Measurements from ENCODE around the gene JARID2. TPM values are rescaled to one million over a fixed set of nuclear protein-coding genes. Genes with fewer than 3 reads are reported as not detected.

Gene JARID2
- total and polyA plus RNA-seq, 2 of the 4 experiments (the other 2 are of a cell fraction): 9.6 to 12.9 TPM

GRCh38 chr6:15510121-15510520, 264.3 kb downstream of the JARID2 start:
- in situ Hi-C loops (cut with MboI; ENCODE audit: low sequenced_read_pairs) (no loop called here), intact Hi-C loops (cut with micrococcal nuclease) (no loop called here)
- H3K4me3 ChIP-seq (ENCODE audit: insufficient read depth, low read depth, low read length): no peak overlapping the region

More at GRCh38 chr6:15510121-15510520, 264.3 kb downstream of the JARID2 start:
- Histone ChIP-seq H3K27ac (ENCODE audit: insufficient read depth, low read length) (no peak overlapping the region), H4K20me1 (ENCODE audit: insufficient read depth, low read length) (peaks cover 59% of the 10 kb centered on the region), H3K36me3 (ENCODE audit: control insufficient read depth, insufficient read depth, low read length) (peaks cover 64% of the 10 kb centered on the region), H4K8ac (ENCODE audit: low read depth in 2 of 2, low read length in 2 of 2) (no peak overlapping the region), H2BK15ac (ENCODE audit: low read depth, low read length) (no peak overlapping the region), H3K4me2 (ENCODE audit: low read depth, low read length) (no peak overlapping the region), H3K56ac (ENCODE audit: extremely low read depth, insufficient read depth, low read length) (no peak overlapping the region), H2BK20ac (ENCODE audit: low read depth, low read length) (0 out of 2 replicates have a peak overlapping the region, but pooled peaks have one; percentile 9), H3K23ac (ENCODE audit: low read depth, low read length) (no peak overlapping the region), H3K18ac (ENCODE audit: low read depth, low read length) (no peak overlapping the region), H3K9me3 (ENCODE audit: control insufficient read depth, insufficient read depth, low read length) (no peaks in the 10 kb centered on the region), H2AK9ac (replicated peaks; ENCODE audit: low read depth, low read length, poor library complexity) (no peak overlapping the region), H3K9ac (ENCODE audit: low read depth, low read length) (no peak overlapping the region), H4K5ac (ENCODE audit: low read depth, low read length) (no peak overlapping the region), H3K9me1 (ENCODE audit: insufficient read depth, low read length) (peaks cover 43% of the 10 kb centered on the region), H4K91ac (ENCODE audit: insufficient read depth, low read depth, low read length) (no peak overlapping the region), H3K27me3 (ENCODE audit: control insufficient read depth, insufficient read depth, low read length) (no peaks in the 10 kb centered on the region), H2AK5ac (ENCODE audit: low read depth, low read length) (no peak overlapping the region), H3K4ac (ENCODE audit: low read depth, low read length) (peak overlapping the region; percentile 51; the same call in 1 of the 2 replicates), H2BK120ac (ENCODE audit: low read depth, low read length) (no peak overlapping the region), H3K79me1 (ENCODE audit: low read depth in 1 of 2, low read length in 2 of 2) (peaks cover 30 to 79% of the 10 kb centered on the region in 2 experiments), H3K14ac (replicated peaks; ENCODE audit: low read depth, low read length) (no peak overlapping the region), H2AFZ (replicated peaks; ENCODE audit: low read length, poor library complexity) (no peak overlapping the region), H2BK5ac (ENCODE audit: low read depth, low read length, poor library complexity, severe bottlenecking) (no peak overlapping the region), H3K4me1 (ENCODE audit: control insufficient read depth, insufficient read depth, low read length) (peaks cover 21% of the 10 kb centered on the region)
- DNase-seq (no peak), ATAC-seq (ENCODE audit: low read depth) (no peak)
- BruUV-seq (replicated peaks): no TSS peak
- dilution Hi-C loops (cut with HindIII; ENCODE audit: low sequenced_read_pairs, unreplicated experiment): no loop called here
- POLR2A ChIA-PET (ENCODE audit: unreplicated experiment): no interaction called here
- WGBS, 2 experiments (ENCODE audit: extremely low coverage in 2 of 2, insufficient read length in 1 of 2): no CpG with 5 or more reads among the region's 6 CpGs
- TF ChIP-seq NFE2L2 (IDR thresholded peaks at IDR 0.05; ENCODE audit: low read depth, low read length): no peak
- TF ChIP-seq MXI1 (IDR thresholded peaks at IDR 0.05; ENCODE audit: borderline replicate concordance, low read depth, low read length): no peak
- TF ChIP-seq ELK1 (IDR thresholded peaks at IDR 0.05; ENCODE audit: borderline replicate concordance, low read depth, low read length): no peak
- TF ChIP-seq BHLHE40 (IDR thresholded peaks at IDR 0.05; ENCODE audit: low read depth, low read length): no peak
- no peak for TF ChIP-seq MAZ (IDR thresholded peaks at IDR 0.05; ENCODE audit: borderline replicate concordance, low read depth, low read length)
- TF ChIP-seq, protein P1, sequence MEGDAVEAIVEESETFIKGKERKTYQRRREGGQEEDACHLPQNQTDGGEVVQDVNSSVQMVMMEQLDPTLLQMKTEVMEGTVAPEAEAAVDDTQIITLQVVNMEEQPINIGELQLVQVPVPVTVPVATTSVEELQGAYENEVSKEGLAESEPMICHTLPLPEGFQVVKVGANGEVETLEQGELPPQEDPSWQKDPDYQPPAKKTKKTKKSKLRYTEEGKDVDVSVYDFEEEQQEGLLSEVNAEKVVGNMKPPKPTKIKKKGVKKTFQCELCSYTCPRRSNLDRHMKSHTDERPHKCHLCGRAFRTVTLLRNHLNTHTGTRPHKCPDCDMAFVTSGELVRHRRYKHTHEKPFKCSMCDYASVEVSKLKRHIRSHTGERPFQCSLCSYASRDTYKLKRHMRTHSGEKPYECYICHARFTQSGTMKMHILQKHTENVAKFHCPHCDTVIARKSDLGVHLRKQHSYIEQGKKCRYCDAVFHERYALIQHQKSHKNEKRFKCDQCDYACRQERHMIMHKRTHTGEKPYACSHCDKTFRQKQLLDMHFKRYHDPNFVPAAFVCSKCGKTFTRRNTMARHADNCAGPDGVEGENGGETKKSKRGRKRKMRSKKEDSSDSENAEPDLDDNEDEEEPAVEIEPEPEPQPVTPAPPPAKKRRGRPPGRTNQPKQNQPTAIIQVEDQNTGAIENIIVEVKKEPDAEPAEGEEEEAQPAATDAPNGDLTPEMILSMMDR (conservative IDR thresholded peaks at IDR 0.05; ENCODE audit: low read depth, low read length): no peak
- no peak for TF ChIP-seq CEBPB (IDR thresholded peaks at IDR 0.05; ENCODE audit: low read depth, low read length)
- TF ChIP-seq CHD1 (IDR thresholded peaks at IDR 0.05; ENCODE audit: low read depth, low read length): no peak
- no peak for TF ChIP-seq POLR2A (IDR thresholded peaks at IDR 0.05; ENCODE audit: low read depth, low read length)
- CTCF ChIA-PET: no interaction called here
